Liver (tissue), 9 donors: ENCODE measurements around the gene ZC3H12D. TPM values are rescaled to one million over a fixed set of nuclear protein-coding genes. Genes with fewer than 3 reads are reported as not detected.

ENCODE experiments used
- DNase-seq: peaks from one replicate; pipeline ENCODE4 v3.0.0-alpha.2; 2017; ENCODE audit warnings: low spot score
- H3K27ac ChIP-seq, 2 donors: one replicate each; pipeline ENCODE4 v1.7.0; 2013; ENCODE audit warnings: inconsistent platforms in 2 of 2, low read length in 2 of 2, control low read depth in 1 of 2, low read depth in 1 of 2, mild to moderate bottlenecking in 1 of 2
- H3K27me3 ChIP-seq, 4 donors: one replicate each; pipeline versions ENCODE4 v1.6.1 to v1.7.0; 2013; ENCODE audit warnings: low read length in 3 of 4, inconsistent platforms in 1 of 4, mild to moderate bottlenecking in 1 of 4, moderate library complexity in 1 of 4; ENCODE audit not compliant: control insufficient read depth in 4 of 4, insufficient read depth in 4 of 4
- H3K36me3 ChIP-seq, 4 donors: one replicate each; pipeline versions ENCODE4 v1.6.1 to v1.7.0; 2013; ENCODE audit warnings: low read length in 3 of 4, mild to moderate bottlenecking in 3 of 4, low read depth in 1 of 4, moderate library complexity in 1 of 4; ENCODE audit not compliant: control insufficient read depth in 4 of 4, insufficient read depth in 3 of 4
- H3K4me1 ChIP-seq, 4 donors: one replicate each; pipeline versions ENCODE4 v1.6.1 to v1.7.0; 2013; ENCODE audit warnings: low read length in 3 of 4, mild to moderate bottlenecking in 3 of 4, moderate library complexity in 1 of 4; ENCODE audit not compliant: control insufficient read depth in 4 of 4, insufficient read depth in 4 of 4
- H3K4me3 ChIP-seq, 3 donors: one replicate each; pipeline versions ENCODE4 v1.6.1 to v1.7.0; 2013; ENCODE audit warnings: low read length in 3 of 3, control low read depth in 1 of 3, low read depth in 1 of 3, mild to moderate bottlenecking in 1 of 3
- H3K9ac ChIP-seq, 2 donors: one replicate each; pipeline ENCODE4 v1.7.0; 2013; ENCODE audit warnings: low read length in 2 of 2, mild to moderate bottlenecking in 2 of 2, moderate library complexity in 2 of 2, control low read depth in 1 of 2, low read depth in 1 of 2
- H3K9me3 ChIP-seq, 4 donors: one replicate each; pipeline versions ENCODE4 v1.6.1 to v1.7.0; 2013; ENCODE audit warnings: low read length in 3 of 4; ENCODE audit not compliant: control insufficient read depth in 4 of 4
- EGR1 ChIP-seq, 2 donors: IDR thresholded peaks; 2 replicates each; pipeline ENCODE4 v1.6.1; 2016 to 2018; ENCODE audit warnings: antibody characterized with exemption in 2 of 2, low read depth in 2 of 2
- FOXA1 ChIP-seq: IDR thresholded peaks from 2 replicates; pipeline ENCODE4 v1.6.1; 2016; ENCODE audit warnings: antibody characterized with exemption
- FOXA2 ChIP-seq: IDR thresholded peaks from 2 replicates; pipeline ENCODE4 v1.6.1; 2016; ENCODE audit warnings: antibody characterized with exemption
- GABPA ChIP-seq, 2 donors: IDR thresholded peaks in 1 of 2; conservative IDR thresholded peaks in 1 of 2; 2 replicates each; pipeline ENCODE4 v1.6.1; 2016; ENCODE audit warnings: antibody characterized with exemption in 2 of 2, mild to moderate bottlenecking in 1 of 2, moderate library complexity in 1 of 2
- HNF4A ChIP-seq, 2 donors: conservative IDR thresholded peaks; 2 replicates each; pipeline ENCODE4 v1.6.1; 2016; ENCODE audit warnings: antibody characterized with exemption in 2 of 2, mild to moderate bottlenecking in 2 of 2
- HNF4G ChIP-seq: IDR thresholded peaks from 2 replicates; pipeline ENCODE4 v1.6.1; 2016; ENCODE audit warnings: antibody characterized with exemption
- JUND ChIP-seq, 2 donors: IDR thresholded peaks; 2 replicates each; pipeline ENCODE4 v1.6.1; 2016; ENCODE audit warnings: antibody characterized with exemption in 2 of 2
- MAX ChIP-seq: IDR thresholded peaks from 2 replicates; pipeline ENCODE4 v1.6.1; 2016; ENCODE audit warnings: antibody characterized with exemption
- NR2F2 ChIP-seq: IDR thresholded peaks from 2 replicates; pipeline ENCODE4 v1.6.1; 2016; ENCODE audit warnings: antibody characterized with exemption
- RAD21 ChIP-seq, 2 donors: IDR thresholded peaks; 2 replicates each; pipeline ENCODE4 v1.6.1; 2016; ENCODE audit warnings: antibody characterized with exemption in 2 of 2, mild to moderate bottlenecking in 2 of 2
- RXRA ChIP-seq, 2 donors: IDR thresholded peaks; 2 replicates each; pipeline ENCODE4 v1.6.1; 2017 to 2018; ENCODE audit warnings: antibody characterized with exemption in 2 of 2, mild to moderate bottlenecking in 1 of 2
- SP1 ChIP-seq: IDR thresholded peaks from 2 replicates; pipeline ENCODE4 v1.6.1; 2018; ENCODE audit warnings: antibody characterized with exemption, mild to moderate bottlenecking
- TAF1 ChIP-seq: conservative IDR thresholded peaks from 2 replicates; pipeline ENCODE4 v1.6.1; 2016; ENCODE audit warnings: antibody characterized with exemption, mild to moderate bottlenecking
- YY1 ChIP-seq: IDR thresholded peaks from 2 replicates; pipeline ENCODE4 v1.6.1; 2016; ENCODE audit warnings: antibody characterized with exemption, mild to moderate bottlenecking
- WGBS: extraction: QIAGEN DNeasy Blood & Tissue Kit; methylation state at CpG from one replicate; pipeline ENCODE4 v1.1.7; 2013; 5-methylcytosine and 5-hydroxymethylcytosine counted together
- polyA plus RNA-seq, 2 donors: library from polyadenylated mRNA; stranded (reverse) in 1 of 2; unstranded in 1 of 2; fragments of 200-250 nt in 1 of 2; fragments of >200 nt in 1 of 2; fragmentation: Nextera tagmentation in 1 of 2; extraction: Ambion mirVana in 1 of 2; gene quantifications; one replicate each; pipeline versions ENCODE4 v1.2.1 to v1.2.3, GENCODE V29; 2013 to 2015
- total RNA-seq, 2 donors: library from RNA; depleted of rRNA; stranded (reverse); fragments of >200 nt; gene quantifications; one replicate each; pipeline ENCODE4 v1.2.3, GENCODE V29; 2014
- TF ChIP-seq, protein P1 (sequence below): IDR thresholded peaks from 2 replicates; pipeline ENCODE4 v1.6.1; 2016; ENCODE audit warnings: antibody characterized with exemption
- TF ChIP-seq, protein P2 (sequence below): IDR thresholded peaks from 2 replicates; pipeline ENCODE4 v1.6.1; 2016; ENCODE audit warnings: antibody characterized with exemption, mild to moderate bottlenecking
- TF ChIP-seq, protein P3 (sequence below): IDR thresholded peaks from 2 replicates; pipeline ENCODE4 v1.6.1; 2016; ENCODE audit warnings: antibody characterized with exemption
- TF ChIP-seq, protein P4 (sequence below): fragments of 150-350 bp; IDR thresholded peaks from 2 replicates; pipeline ENCODE4 v1.5.1; 2017; ENCODE audit warnings: improper control_type of control experiment, low read depth, low read length; ENCODE audit not compliant: missing input control
- donor health status: healthy.
- donor health status: healthy.
- donor health status: healthy.
- donor health status: healthy.
- donor health status: healthy.

Gene ZC3H12D
- total and polyA plus RNA-seq, 4 donors: 0.07 to 1.4 (median 0.84) TPM

DNA sequence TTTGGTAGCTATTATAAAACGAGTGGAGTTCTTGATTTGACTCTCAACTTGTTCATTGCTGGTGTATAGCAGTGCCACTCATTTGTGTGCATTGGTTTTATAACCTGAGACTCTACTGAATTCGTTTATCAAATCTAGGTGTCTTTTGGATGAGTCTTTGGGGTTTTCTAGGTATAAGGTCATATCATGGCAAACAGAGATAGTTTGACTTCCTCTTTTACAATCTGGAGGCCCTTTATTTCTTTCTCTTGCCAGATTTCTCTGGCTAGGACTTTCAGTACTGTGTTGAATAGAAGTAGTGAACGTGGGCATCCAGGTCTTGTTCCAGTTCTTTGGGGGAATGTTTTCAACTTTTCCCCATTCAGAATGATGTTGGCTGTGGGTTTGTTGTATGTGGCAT lies 46.0 kb downstream of the ZC3H12D start:
- no peaks in the 10 kb centered on the region for H3K4me1 ChIP-seq
- WGBS: 82% methylated on average over 3 of the region's 3 CpGs
- DNase-seq: no peak
- TF ChIP-seq RXRA (IDR thresholded peaks at IDR 0.05) (no peak), HNF4A (conservative IDR thresholded peaks at IDR 0.05) (no peak), TAF1 (no peak), MAX (no peak), HNF4G (no peak), EGR1 (IDR thresholded peaks at IDR 0.05; ENCODE audit: low read depth in 2 of 2) (no peak), SP1 (no peak), NR2F2 (no peak), RAD21 (IDR thresholded peaks at IDR 0.05) (no peak), FOXA2 (no peak), JUND (IDR thresholded peaks at IDR 0.05) (no peak), GABPA (IDR thresholded peaks at IDR 0.05 in 1 of 2, conservative IDR thresholded peaks at IDR 0.05 in 1 of 2) (no peak), YY1 (no peak), FOXA1 (no peak)
- TF ChIP-seq, protein P1, sequence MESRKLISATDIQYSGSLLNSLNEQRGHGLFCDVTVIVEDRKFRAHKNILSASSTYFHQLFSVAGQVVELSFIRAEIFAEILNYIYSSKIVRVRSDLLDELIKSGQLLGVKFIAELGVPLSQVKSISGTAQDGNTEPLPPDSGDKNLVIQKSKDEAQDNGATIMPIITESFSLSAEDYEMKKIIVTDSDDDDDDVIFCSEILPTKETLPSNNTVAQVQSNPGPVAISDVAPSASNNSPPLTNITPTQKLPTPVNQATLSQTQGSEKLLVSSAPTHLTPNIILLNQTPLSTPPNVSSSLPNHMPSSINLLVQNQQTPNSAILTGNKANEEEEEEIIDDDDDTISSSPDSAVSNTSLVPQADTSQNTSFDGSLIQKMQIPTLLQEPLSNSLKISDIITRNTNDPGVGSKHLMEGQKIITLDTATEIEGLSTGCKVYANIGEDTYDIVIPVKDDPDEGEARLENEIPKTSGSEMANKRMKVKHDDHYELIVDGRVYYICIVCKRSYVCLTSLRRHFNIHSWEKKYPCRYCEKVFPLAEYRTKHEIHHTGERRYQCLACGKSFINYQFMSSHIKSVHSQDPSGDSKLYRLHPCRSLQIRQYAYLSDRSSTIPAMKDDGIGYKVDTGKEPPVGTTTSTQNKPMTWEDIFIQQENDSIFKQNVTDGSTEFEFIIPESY: no peak
- TF ChIP-seq, protein P2, sequence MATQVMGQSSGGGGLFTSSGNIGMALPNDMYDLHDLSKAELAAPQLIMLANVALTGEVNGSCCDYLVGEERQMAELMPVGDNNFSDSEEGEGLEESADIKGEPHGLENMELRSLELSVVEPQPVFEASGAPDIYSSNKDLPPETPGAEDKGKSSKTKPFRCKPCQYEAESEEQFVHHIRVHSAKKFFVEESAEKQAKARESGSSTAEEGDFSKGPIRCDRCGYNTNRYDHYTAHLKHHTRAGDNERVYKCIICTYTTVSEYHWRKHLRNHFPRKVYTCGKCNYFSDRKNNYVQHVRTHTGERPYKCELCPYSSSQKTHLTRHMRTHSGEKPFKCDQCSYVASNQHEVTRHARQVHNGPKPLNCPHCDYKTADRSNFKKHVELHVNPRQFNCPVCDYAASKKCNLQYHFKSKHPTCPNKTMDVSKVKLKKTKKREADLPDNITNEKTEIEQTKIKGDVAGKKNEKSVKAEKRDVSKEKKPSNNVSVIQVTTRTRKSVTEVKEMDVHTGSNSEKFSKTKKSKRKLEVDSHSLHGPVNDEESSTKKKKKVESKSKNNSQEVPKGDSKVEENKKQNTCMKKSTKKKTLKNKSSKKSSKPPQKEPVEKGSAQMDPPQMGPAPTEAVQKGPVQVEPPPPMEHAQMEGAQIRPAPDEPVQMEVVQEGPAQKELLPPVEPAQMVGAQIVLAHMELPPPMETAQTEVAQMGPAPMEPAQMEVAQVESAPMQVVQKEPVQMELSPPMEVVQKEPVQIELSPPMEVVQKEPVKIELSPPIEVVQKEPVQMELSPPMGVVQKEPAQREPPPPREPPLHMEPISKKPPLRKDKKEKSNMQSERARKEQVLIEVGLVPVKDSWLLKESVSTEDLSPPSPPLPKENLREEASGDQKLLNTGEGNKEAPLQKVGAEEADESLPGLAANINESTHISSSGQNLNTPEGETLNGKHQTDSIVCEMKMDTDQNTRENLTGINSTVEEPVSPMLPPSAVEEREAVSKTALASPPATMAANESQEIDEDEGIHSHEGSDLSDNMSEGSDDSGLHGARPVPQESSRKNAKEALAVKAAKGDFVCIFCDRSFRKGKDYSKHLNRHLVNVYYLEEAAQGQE: no peak
- TF ChIP-seq, protein P3, sequence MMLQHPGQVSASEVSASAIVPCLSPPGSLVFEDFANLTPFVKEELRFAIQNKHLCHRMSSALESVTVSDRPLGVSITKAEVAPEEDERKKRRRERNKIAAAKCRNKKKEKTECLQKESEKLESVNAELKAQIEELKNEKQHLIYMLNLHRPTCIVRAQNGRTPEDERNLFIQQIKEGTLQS: no peak
- TF ChIP-seq, protein P4, sequence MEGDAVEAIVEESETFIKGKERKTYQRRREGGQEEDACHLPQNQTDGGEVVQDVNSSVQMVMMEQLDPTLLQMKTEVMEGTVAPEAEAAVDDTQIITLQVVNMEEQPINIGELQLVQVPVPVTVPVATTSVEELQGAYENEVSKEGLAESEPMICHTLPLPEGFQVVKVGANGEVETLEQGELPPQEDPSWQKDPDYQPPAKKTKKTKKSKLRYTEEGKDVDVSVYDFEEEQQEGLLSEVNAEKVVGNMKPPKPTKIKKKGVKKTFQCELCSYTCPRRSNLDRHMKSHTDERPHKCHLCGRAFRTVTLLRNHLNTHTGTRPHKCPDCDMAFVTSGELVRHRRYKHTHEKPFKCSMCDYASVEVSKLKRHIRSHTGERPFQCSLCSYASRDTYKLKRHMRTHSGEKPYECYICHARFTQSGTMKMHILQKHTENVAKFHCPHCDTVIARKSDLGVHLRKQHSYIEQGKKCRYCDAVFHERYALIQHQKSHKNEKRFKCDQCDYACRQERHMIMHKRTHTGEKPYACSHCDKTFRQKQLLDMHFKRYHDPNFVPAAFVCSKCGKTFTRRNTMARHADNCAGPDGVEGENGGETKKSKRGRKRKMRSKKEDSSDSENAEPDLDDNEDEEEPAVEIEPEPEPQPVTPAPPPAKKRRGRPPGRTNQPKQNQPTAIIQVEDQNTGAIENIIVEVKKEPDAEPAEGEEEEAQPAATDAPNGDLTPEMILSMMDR: no peak
- no peaks in the 10 kb centered on the region for H3K36me3 ChIP-seq
- H3K9me3 ChIP-seq: no peaks in the 10 kb centered on the region
- no peak overlapping the region for H3K4me3 ChIP-seq
- no peaks in the 10 kb centered on the region for H3K27me3 ChIP-seq
- no peak overlapping the region for H3K9ac ChIP-seq
- no peak overlapping the region for H3K27ac ChIP-seq
